GM12873 (cell line): ENCODE results near the gene WDR38.

Source experiments
- TF ChIP-seq, protein P1 (sequence below): IDR thresholded peaks from 2 replicates; pipeline ENCODE4 v1.5.1; 2012; ENCODE audit warnings: low read depth, mild to moderate bottlenecking, moderate library complexity, low read length, control low read depth; ENCODE audit not compliant: insufficient read depth; ENCODE audit errors: missing control alignments

WDR38 gene

DNA sequence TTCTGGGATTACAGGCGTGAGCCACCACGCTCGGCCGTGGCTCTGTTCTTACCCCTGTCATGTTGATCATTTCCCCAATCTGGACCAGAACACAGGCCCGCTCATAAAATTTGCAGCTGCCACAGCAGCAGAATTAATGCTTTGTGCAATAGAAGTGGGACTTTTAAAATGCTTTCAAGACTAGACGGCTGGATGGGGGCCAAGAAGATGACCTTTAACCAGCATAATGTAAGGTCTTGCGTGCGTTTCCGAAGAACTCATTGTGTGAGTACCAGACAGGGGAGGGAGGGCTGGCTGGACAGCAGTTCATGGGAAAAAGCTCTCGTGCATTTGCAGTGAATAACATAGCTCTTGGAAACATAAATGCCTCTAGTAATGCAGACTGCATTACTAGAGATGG is 3.5 kb upstream of the WDR38 start:
- TF ChIP-seq, protein P1, sequence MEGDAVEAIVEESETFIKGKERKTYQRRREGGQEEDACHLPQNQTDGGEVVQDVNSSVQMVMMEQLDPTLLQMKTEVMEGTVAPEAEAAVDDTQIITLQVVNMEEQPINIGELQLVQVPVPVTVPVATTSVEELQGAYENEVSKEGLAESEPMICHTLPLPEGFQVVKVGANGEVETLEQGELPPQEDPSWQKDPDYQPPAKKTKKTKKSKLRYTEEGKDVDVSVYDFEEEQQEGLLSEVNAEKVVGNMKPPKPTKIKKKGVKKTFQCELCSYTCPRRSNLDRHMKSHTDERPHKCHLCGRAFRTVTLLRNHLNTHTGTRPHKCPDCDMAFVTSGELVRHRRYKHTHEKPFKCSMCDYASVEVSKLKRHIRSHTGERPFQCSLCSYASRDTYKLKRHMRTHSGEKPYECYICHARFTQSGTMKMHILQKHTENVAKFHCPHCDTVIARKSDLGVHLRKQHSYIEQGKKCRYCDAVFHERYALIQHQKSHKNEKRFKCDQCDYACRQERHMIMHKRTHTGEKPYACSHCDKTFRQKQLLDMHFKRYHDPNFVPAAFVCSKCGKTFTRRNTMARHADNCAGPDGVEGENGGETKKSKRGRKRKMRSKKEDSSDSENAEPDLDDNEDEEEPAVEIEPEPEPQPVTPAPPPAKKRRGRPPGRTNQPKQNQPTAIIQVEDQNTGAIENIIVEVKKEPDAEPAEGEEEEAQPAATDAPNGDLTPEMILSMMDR: no peak

DNA sequence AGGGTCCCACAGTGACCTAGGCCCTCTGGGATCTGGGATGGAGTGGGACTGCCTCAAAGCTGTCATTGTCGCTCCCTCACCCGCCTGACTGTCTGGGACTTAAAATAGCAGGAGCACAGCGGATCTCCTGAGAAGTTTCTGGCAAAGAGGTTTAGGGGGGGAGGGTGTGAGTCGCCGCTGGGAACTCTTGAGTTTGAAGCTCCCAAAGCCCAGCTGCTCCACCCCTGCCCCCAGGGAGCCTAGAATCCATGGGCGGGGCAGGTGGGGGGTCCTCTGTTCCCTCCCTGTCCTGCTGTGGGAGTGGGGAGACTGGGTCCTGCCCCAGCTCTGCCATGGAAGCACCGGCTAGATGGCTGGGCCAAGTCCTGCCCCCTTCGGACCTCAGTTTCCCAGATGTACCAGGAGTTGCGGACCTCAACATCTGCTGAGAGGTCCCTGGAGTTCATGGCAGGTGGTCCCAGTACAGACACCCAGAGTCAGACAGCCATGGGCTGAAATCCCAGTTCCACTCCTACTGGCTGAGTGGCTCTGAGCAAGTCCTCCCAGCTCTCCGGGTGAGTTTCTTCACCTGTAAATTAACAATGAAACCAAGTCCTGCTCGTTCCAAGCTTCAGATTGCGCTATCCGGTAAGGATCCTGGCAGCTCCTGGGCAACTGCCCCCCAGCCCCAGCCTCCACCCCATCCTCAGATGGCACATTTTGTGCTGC is 985 bp upstream of the WDR38 start:
- TF ChIP-seq, protein P1: no peak

DNA sequence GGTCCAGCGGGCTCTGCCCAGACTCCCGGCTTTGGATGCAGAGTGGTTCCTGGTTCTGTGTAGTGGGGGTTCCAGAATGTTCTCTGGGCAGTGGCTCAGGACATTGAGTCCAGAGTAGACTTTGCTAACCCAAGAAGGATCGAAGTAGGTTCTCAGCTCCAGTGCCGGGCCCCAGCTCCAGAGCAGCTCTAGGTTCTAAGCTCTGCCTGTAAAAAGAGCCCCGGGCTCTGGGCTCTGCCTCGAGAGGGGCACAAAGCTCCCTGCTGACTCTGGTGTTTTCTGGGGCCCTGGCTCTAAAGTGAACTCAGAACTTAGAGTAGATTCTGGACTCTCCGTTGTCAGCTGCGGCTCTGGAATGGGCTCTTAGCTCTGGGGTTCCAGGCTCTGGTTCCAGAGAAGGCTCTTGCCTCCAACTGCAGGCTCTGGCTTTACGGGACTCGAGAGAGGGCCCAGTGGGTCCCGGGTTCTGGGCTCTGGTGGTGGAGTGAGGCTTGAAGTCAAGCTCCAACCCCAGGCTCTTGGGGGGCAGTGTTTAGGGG is 414 bp downstream of the WDR38 start:
- TF ChIP-seq, protein P1: no peak

DNA sequence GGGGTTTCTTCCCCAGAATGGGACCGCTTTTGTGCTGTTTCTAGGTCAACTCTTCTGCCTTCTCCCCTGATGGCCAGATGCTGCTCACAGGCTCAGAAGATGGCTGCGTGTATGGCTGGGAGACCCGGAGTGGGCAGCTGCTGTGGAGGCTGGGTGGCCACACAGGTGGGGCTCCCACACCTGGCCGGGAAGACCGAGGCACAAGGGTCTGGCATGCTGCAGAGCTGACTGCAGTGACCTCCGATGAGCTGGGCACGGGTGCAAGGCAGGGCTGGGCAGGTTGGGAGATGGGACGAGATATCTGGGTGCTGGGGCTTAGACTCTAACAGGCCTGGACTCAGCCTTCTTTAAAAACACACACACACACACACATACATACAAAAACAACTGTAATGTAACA is 901 bp downstream of the WDR38 start:
- TF ChIP-seq, protein P1: no peak

DNA sequence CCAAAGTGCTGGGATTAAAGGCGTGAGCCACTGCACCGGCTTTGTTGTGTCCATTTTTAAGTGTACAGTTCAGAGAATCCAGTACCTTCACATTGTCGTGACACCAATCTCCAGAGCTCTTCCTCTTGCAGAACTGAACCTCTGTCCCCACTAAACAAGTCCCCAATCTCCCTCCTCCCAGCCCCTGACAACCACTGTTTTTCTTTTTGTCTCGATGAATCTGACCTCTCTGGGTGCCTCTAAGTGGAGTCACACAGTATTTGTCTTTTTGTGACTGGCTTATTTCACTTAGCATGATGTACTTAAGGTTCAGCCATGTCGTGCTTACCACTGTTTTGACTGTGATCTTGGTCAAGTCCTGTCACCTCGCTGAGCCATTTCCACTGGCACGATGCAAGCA is 1.6 kb downstream of the WDR38 start:
- TF ChIP-seq, protein P1: no peak

DNA sequence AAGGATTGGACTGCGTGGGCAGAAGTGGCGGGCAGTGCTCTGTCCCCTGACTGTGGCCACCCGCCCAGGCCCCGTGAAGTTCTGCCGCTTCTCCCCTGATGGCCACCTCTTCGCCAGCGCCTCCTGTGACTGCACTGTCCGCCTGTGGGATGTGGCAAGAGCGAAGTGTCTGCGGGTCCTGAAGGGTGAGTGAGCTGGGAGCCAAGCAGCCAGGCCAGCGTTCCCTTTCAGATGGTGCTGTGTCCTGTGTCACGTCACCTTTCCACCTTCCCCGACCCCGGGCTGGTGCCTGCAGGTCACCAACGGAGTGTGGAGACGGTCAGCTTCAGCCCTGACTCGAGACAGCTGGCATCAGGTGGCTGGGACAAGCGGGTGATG is 2.3 kb downstream of the WDR38 start:
- TF ChIP-seq, protein P1: no peak

DNA sequence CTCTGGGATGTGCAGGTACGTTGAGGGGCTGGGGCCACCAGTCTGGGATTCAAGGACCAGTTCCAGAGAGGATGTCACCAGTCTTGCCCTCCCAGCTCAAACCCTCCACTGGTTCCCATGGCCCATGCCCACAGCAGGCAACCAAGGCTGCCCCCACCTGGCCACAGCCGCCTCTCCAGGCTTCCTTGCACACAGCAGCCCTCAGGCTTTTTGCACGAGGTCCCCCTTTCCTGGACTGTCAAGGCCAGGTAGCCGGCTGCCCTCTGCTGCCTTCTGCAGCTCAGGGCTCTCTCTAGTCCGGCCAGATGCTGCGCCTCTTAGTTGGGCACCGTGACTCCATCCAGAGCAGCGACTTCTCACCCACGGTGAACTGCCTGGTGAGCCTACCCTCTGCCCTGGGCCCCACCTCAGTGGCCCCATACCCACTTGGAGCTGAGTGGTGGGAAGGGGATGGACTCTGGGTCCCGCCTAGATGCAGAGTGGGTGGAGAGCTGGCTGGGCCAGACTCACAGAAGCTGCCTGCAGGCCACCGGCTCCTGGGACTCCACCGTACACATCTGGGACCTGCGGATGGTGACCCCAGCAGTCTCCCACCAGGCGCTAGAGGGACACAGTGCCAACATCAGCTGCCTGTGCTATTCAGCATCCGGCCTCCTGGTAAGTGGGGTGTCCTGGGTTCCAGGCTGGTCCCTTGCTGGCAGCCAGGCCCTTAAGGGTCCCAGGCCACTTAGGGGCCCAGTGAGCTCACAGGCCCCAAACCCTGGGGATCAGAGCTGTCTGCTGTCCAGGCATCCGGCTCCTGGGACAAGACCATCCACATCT is 2.9 kb downstream of the WDR38 start:
- TF ChIP-seq, protein P1: peak; percentile 47
